Panc1 (cell line): ENCODE results near the gene KIF12. TPM values are rescaled to one million over a fixed set of nuclear protein-coding genes. Genes with fewer than 3 reads are reported as not detected.
"Not testable (repeated sequence)": the region's sequence is repeated elsewhere in the genome, so short reads cannot be mapped to it uniquely, and the experiment has no call there.

ENCODE experiments used
- ATAC-seq: fragments of 200-7000 bp; cut with Tn5 transposase; 2 replicates; pipeline ENCODE4 v1.9.1; 2020; ENCODE audit warnings: mild to moderate bottlenecking, moderate library complexity
- BruUV-seq: library from RNA; stranded (reverse); fragments of 400-500 nt; replicated peaks from 2 replicates; lab custom pipeline; 2021; lab: Mats Ljungman, UMichigan
- CTCF ChIA-PET: fragments of 300-600 bp; sonication (Branson Sonifier 250); formaldehyde crosslinking; loops from one replicate; lab custom pipeline; 2022; ENCODE audit warnings: antibody characterized with exemption; lab: Charles Lee
- POLR2A ChIA-PET: fragments of 300-600 bp; sonication (Branson Sonifier 250); formaldehyde crosslinking; loops from one replicate; lab custom pipeline; 2022; ENCODE audit warnings: antibody characterized with exemption; lab: Charles Lee
- DNase-seq: peaks from one replicate; pipeline ENCODE4 v3.0.0-alpha.2; 2010; ENCODE audit warnings: low read depth, low spot score
- H3K27ac ChIP-seq: 2 replicates; pipeline ENCODE4 v1.5.1; 2011; ENCODE audit warnings: mild to moderate bottlenecking, low read length, inconsistent platforms
- H3K27me3 ChIP-seq: fragments of 200-500 bp; sonication (Bioruptor generic); 2 replicates; pipeline ENCODE4 v1.6.0; 2014; ENCODE audit warnings: low read length, inconsistent platforms; ENCODE audit not compliant: control insufficient read depth, insufficient read depth
- H3K36me3 ChIP-seq: fragments of 200-500 bp; sonication (Bioruptor generic); 2 replicates; pipeline ENCODE4 v1.5.1; 2014; ENCODE audit warnings: inconsistent platforms, mild to moderate bottlenecking, low read length, moderate library complexity; ENCODE audit not compliant: control insufficient read depth, insufficient read depth
- H3K4me1 ChIP-seq: 2 replicates; pipeline ENCODE4 v1.5.1; 2011; ENCODE audit warnings: inconsistent platforms, mild to moderate bottlenecking, low read length, moderate library complexity; ENCODE audit not compliant: control insufficient read depth, insufficient read depth
- H3K4me3 ChIP-seq, 2 experiments: 2 replicates each; pipeline ENCODE4 v1.5.1; 2011 to 2012; ENCODE audit warnings: low read depth in 2 of 2, low read length in 2 of 2, mild to moderate bottlenecking in 2 of 2, inconsistent platforms in 1 of 2, moderate library complexity in 1 of 2
- H3K9me3 ChIP-seq: fragments of 200-500 bp; sonication (Bioruptor generic); 2 replicates; pipeline ENCODE4 v1.5.1; 2014; ENCODE audit warnings: low read depth, mild to moderate bottlenecking, inconsistent platforms, low read length, moderate library complexity; ENCODE audit not compliant: control insufficient read depth, insufficient read depth
- CTCF ChIP-seq: fragments of 450-650 bp; IDR thresholded peaks from 2 replicates; pipeline ENCODE4 v1.5.1; 2017; ENCODE audit warnings: mild to moderate bottlenecking
- POLR2AphosphoS5 ChIP-seq: IDR thresholded peaks from 2 replicates; pipeline ENCODE4 v1.6.1; 2012; ENCODE audit warnings: mild to moderate bottlenecking, low read depth, low read length, moderate library complexity
- REST ChIP-seq, 2 experiments: IDR thresholded peaks; 2 replicates each; pipeline ENCODE4 v1.6.1; 2011 to 2012; ENCODE audit warnings: low read depth in 2 of 2, control low read depth in 1 of 2, low read length in 1 of 2, mild to moderate bottlenecking in 1 of 2, moderate library complexity in 1 of 2; ENCODE audit not compliant: insufficient read depth in 1 of 2
- SIN3A ChIP-seq: IDR thresholded peaks from 2 replicates; pipeline ENCODE4 v1.6.1; 2012; ENCODE audit warnings: low read depth, mild to moderate bottlenecking, low read length, moderate library complexity, borderline replicate concordance; ENCODE audit not compliant: insufficient read depth
- TCF7L2 ChIP-seq: IDR thresholded peaks from 2 replicates; pipeline ENCODE4 v1.6.1; 2011; ENCODE audit warnings: mild to moderate bottlenecking, low read depth, low read length, inconsistent platforms
- in situ Hi-C: cut with HindIII; loops from 2 replicates; pipeline ENCODE4 v1.10.0; 2016; ENCODE audit warnings: low sequenced_read_pairs, low pct_unique_long_range_greater_than_20kb
- intact Hi-C: fragments of 100-400 bp; cut with micrococcal nuclease; formaldehyde crosslinking; loops from one replicate; pipeline ENCODE4 v1.10.0; 2022; ENCODE audit not compliant: unreplicated experiment
- total RNA-seq: library from RNA; stranded (reverse); gene quantifications from one replicate; pipeline ENCODE4 v1.2.1, GENCODE V29; 2021; ENCODE audit not compliant: unreplicated experiment

KIF12 gene
- total RNA-seq, 1 experiment from 2014 or later = 0.87 TPM

DNA sequence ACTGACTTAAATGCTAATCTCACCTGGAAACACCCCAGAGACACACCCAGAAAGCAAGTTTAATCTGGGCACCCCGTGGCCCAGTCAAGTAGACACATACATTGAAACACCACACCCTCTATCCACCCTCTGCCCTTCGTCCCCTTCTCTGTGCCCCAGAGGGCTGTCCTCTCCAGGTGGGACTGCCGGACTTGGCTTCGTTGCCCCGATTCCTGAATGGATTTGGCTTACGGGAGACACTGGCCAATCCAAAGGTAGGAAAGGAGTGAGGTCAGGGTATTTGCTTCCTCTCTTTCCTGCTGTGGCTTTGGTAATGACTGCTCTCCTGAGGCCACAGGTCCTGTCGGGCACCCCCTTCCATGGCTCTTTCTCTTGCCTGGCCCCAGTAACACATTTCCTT lies 31.0 kb upstream of the KIF12 start:
- DNase-seq = no peak
- BruUV-seq = no TSS peak
- POLR2A ChIA-PET = no interaction called here
- intact Hi-C loops (no loop called here), in situ Hi-C loops (no loop called here)
- Histone ChIP-seq H3K27ac (no peak overlapping the region), H3K9me3 (no peaks in the 10 kb centered on the region), H3K4me3 (no peak overlapping the region), H3K36me3 (no peaks in the 10 kb centered on the region), H3K4me1 (no peaks in the 10 kb centered on the region), H3K27me3 (no peaks in the 10 kb centered on the region)
- TF ChIP-seq TCF7L2 (no peak), SIN3A (no peak), CTCF (no peak), POLR2AphosphoS5 (no peak), REST (IDR thresholded peaks at IDR 0.05; ENCODE audit: insufficient read depth in 1 of 2, low read depth in 2 of 2, low read length in 1 of 2) (no peak)
- ATAC-seq = no peak
- CTCF ChIA-PET = no interaction called here

DNA sequence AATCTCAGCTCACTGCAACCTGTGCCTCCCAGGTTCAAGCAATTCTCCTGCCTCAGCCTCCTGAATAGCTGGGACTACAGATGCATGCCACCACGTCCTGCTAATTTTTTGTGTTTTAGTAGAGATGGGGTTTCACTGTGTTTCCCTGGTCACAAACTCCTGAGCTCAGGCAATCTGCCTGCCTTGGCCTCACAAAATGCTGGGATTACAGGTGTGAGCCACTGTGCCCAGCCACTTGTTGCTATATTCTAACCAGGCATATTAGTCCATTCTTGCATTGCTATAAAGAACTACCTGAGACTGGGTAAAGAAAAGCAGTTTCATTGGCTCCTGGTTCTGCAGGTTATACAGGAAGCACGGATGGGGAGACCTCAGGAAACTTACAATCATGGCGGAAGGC lies 29.7 kb upstream of the KIF12 start:
- H3K9me3 ChIP-seq, POLR2A ChIA-PET, H3K27ac ChIP-seq, BruUV-seq, H3K27me3 ChIP-seq, DNase-seq, H3K36me3 ChIP-seq, intact Hi-C loops, ATAC-seq, in situ Hi-C loops, H3K4me1 ChIP-seq, H3K4me3 ChIP-seq: not testable (repeated sequence)
- CTCF ChIA-PET = interaction anchor here (0.7 kb wide), 1 partner anchor 71 kb away, joined by 3 read pairs; no protein-coding TSS in a partner anchor

- Histone ChIP-seq H3K4me1 (no peaks in the 10 kb centered on the region), H3K9me3 (no peaks in the 10 kb centered on the region), H3K27me3 (no peaks in the 10 kb centered on the region), H3K36me3 (no peaks in the 10 kb centered on the region), H3K27ac (no peak overlapping the region), H3K4me3 (no peak overlapping the region)
- ATAC-seq (no peak), DNase-seq (no peak)
- in situ Hi-C loops (no loop called here), intact Hi-C loops (no loop called here)
- ChIA-PET CTCF (no interaction called here), POLR2A (no interaction called here)
- no peak for TF ChIP-seq CTCF
- TF ChIP-seq REST (IDR thresholded peaks at IDR 0.05; ENCODE audit: insufficient read depth in 1 of 2, low read depth in 2 of 2, low read length in 1 of 2) = no peak
- TF ChIP-seq SIN3A = no peak
- no peak for TF ChIP-seq TCF7L2
- TF ChIP-seq POLR2AphosphoS5 = no peak
- BruUV-seq = no TSS peak
These were observed 27.4 kb upstream of the KIF12 start for GRCh38 chr9:114126247-114127060.
